GM12878 (cell line): Measurements from ENCODE around the gene PLA2G6. TPM values are rescaled to one million over a fixed set of nuclear protein-coding genes. Genes with fewer than 3 reads are reported as not detected.

ENCODE experiments used
- CHD2 ChIP-seq: IDR thresholded peaks from 2 replicates; pipeline ENCODE4 v1.6.1; 2011; ENCODE audit warnings: low read depth, low read length, improper control_type of control experiment, borderline replicate concordance
- CREM ChIP-seq: IDR thresholded peaks from 2 replicates; pipeline ENCODE4 v1.6.1; 2014; ENCODE audit warnings: antibody characterized with exemption, low read depth
- PML ChIP-seq: IDR thresholded peaks from 2 replicates; pipeline ENCODE4 v1.6.1; 2012; ENCODE audit warnings: low read length, inconsistent platforms
- RAD51 ChIP-seq: fragments of 450-650 bp; IDR thresholded peaks from 2 replicates; pipeline ENCODE4 v1.6.1; 2016; ENCODE audit warnings: moderate library complexity, mild to moderate bottlenecking, inconsistent platforms
- SREBF2 ChIP-seq: IDR thresholded peaks from 2 replicates; pipeline ENCODE4 v1.6.1; 2012; ENCODE audit warnings: mild to moderate bottlenecking, low read length
- SUPT20H ChIP-seq: IDR thresholded peaks from 2 replicates; pipeline ENCODE4 v1.6.1; 2011; ENCODE audit warnings: low read depth, mild to moderate bottlenecking, low read length, moderate library complexity, borderline replicate concordance; ENCODE audit not compliant: control insufficient read depth
- SUZ12 ChIP-seq: fragments of 200-600 bp; sonication (generic); IDR thresholded peaks from one replicate; pipeline ENCODE4 v1.6.1; 2018; ENCODE audit warnings: antibody characterized with exemption, mild to moderate bottlenecking; ENCODE audit not compliant: unreplicated experiment
- YY1 ChIP-seq: IDR thresholded peaks from 2 replicates; pipeline ENCODE4 v1.6.1; 2011; ENCODE audit warnings: low read depth, mild to moderate bottlenecking, low read length
- polyA plus RNA-seq, 11 experiments: library from polyadenylated mRNA; depleted of rRNA in 4 of 11; unstranded in 6 of 11; stranded (reverse) in 5 of 11; fragments of >200 nt; fragmentation: Nextera tagmentation in 4 of 11; fragmentation: Illumina TruSeq in 1 of 11; extraction: Ambion mirVana in 4 of 11; extraction: Trizol in 1 of 11; gene quantifications; 1 replicate in 1 of 11; 2 replicates in 10 of 11; pipeline versions ENCODE4 v1.2.1 to v1.2.3, GENCODE V29; 2011 to 2016; ENCODE audit warnings: inconsistent platforms in 2 of 11, missing spikeins in 2 of 11, low read depth in 1 of 11
- total RNA-seq, 4 experiments: library from RNA; depleted of rRNA in 3 of 4; stranded (reverse); fragments of >200 nt in 3 of 4; fragmentation: Illumina TruSeq in 1 of 4; extraction: Trizol in 1 of 4; gene quantifications; 2 replicates each; pipeline versions ENCODE4 v1.2.1 to v1.2.3, GENCODE V29; 2013 to 2021
- TF ChIP-seq, protein P1 (sequence below): fragments of 450-650 bp; IDR thresholded peaks from 2 replicates; pipeline ENCODE4 v1.6.1; 2016; ENCODE audit warnings: mild to moderate bottlenecking, moderate library complexity, borderline replicate concordance
- TF ChIP-seq, protein P2 (sequence below): fragments of 450-650 bp; IDR thresholded peaks from 2 replicates; pipeline ENCODE4 v1.6.1; 2014; ENCODE audit warnings: mild to moderate bottlenecking
- TF ChIP-seq, protein P3 (sequence below): fragments of 450-650 bp; IDR thresholded peaks from 2 replicates; pipeline ENCODE4 v1.6.1; 2017; ENCODE audit warnings: mild to moderate bottlenecking
- TF ChIP-seq, protein P4 (sequence below), 3 experiments: IDR thresholded peaks in 2 of 3; conservative IDR thresholded peaks in 1 of 3; 2 replicates each; pipeline ENCODE4 v1.5.1; 2011; ENCODE audit warnings: low read depth in 3 of 3, low read length in 3 of 3, mild to moderate bottlenecking in 3 of 3, control low read depth in 2 of 3, moderate library complexity in 2 of 3, inconsistent platforms in 1 of 3, mixed read lengths in 1 of 3; ENCODE audit not compliant: control insufficient read depth in 2 of 3, insufficient read depth in 1 of 3; ENCODE audit errors: extremely low read depth in 1 of 3
- TF ChIP-seq, protein P5 (sequence below): fragments of 450-650 bp; IDR thresholded peaks from 2 replicates; pipeline ENCODE4 v1.6.1; 2016; ENCODE audit warnings: mild to moderate bottlenecking
- TF ChIP-seq, protein P6 (sequence below): IDR thresholded peaks from 2 replicates; pipeline ENCODE4 v1.6.1; 2011; ENCODE audit warnings: borderline replicate concordance, low read depth, mild to moderate bottlenecking, moderate library complexity, mixed read lengths, low read length; ENCODE audit not compliant: insufficient read depth; ENCODE audit errors: extremely low read length

The PLA2G6 gene
- total and polyA plus RNA-seq, 10 of the 15 experiments (the other 5 are each of a cell fraction or from before 2014, with no cell fraction given) = 0.15 to 42.2 (median 15.8) TPM

DNA sequence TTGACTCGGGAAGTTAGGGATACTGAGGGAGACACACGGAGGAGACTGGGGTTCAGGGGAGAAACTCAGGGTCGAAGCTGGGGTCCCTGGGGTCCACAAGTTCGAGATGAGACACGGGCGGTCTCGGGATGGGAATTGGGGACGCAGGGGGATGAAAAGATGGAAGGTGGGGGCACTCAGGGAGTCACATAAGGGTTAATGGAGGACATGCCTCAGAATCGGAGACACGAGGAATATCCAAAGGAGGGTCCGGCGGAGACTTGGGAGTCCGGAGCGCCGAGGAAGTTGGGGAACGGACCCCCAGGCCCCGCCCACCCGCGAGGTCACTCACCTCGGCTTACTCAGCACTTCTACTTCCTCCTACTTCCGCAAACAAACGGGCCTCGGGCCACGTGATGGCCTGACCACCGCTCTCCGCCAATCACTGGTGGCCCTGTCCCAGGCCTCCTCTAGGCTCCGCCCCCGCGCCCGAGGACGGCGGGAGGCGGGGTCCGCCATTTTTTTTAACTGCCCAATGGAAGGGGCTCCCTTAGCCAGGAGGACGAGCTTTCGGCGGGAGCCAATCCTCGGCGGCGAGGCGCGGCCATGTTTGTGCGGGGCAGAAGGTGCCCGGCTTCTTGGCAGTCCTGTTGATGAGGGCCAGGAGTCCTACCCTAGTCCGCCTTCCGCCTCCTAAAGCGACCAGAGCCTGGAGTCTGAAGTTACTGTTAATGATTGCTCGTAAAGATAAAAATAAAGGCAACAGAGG lies at the start of gene PLA2G6 (continued):
- TF ChIP-seq, protein P1, sequence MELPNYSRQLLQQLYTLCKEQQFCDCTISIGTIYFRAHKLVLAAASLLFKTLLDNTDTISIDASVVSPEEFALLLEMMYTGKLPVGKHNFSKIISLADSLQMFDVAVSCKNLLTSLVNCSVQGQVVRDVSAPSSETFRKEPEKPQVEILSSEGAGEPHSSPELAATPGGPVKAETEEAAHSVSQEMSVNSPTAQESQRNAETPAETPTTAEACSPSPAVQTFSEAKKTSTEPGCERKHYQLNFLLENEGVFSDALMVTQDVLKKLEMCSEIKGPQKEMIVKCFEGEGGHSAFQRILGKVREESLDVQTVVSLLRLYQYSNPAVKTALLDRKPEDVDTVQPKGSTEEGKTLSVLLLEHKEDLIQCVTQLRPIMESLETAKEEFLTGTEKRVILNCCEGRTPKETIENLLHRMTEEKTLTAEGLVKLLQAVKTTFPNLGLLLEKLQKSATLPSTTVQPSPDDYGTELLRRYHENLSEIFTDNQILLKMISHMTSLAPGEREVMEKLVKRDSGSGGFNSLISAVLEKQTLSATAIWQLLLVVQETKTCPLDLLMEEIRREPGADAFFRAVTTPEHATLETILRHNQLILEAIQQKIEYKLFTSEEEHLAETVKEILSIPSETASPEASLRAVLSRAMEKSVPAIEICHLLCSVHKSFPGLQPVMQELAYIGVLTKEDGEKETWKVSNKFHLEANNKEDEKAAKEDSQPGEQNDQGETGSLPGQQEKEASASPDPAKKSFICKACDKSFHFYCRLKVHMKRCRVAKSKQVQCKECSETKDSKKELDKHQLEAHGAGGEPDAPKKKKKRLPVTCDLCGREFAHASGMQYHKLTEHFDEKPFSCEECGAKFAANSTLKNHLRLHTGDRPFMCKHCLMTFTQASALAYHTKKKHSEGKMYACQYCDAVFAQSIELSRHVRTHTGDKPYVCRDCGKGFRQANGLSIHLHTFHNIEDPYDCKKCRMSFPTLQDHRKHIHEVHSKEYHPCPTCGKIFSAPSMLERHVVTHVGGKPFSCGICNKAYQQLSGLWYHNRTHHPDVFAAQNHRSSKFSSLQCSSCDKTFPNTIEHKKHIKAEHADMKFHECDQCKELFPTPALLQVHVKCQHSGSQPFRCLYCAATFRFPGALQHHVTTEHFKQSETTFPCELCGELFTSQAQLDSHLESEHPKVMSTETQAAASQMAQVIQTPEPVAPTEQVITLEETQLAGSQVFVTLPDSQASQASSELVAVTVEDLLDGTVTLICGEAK = peak; percentile 15; the same call in 1 of the 2 replicates
- TF ChIP-seq PML (no peak), YY1 (peak; percentile 100), RAD51 (peak; percentile 95), SREBF2 (peak; percentile 67; the same call in 1 of the 2 replicates), CREM (0 out of 2 replicates have a peak, but pooled peaks have one; percentile 17), CHD2 (peak; percentile 49; the same call in 1 of the 2 replicates), SUPT20H (no peak), SUZ12 (no peak)
- TF ChIP-seq, protein P2, sequence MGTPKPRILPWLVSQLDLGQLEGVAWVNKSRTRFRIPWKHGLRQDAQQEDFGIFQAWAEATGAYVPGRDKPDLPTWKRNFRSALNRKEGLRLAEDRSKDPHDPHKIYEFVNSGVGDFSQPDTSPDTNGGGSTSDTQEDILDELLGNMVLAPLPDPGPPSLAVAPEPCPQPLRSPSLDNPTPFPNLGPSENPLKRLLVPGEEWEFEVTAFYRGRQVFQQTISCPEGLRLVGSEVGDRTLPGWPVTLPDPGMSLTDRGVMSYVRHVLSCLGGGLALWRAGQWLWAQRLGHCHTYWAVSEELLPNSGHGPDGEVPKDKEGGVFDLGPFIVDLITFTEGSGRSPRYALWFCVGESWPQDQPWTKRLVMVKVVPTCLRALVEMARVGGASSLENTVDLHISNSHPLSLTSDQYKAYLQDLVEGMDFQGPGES = peak; percentile 54; the same call in 1 of the 2 replicates
- TF ChIP-seq, protein P3, sequence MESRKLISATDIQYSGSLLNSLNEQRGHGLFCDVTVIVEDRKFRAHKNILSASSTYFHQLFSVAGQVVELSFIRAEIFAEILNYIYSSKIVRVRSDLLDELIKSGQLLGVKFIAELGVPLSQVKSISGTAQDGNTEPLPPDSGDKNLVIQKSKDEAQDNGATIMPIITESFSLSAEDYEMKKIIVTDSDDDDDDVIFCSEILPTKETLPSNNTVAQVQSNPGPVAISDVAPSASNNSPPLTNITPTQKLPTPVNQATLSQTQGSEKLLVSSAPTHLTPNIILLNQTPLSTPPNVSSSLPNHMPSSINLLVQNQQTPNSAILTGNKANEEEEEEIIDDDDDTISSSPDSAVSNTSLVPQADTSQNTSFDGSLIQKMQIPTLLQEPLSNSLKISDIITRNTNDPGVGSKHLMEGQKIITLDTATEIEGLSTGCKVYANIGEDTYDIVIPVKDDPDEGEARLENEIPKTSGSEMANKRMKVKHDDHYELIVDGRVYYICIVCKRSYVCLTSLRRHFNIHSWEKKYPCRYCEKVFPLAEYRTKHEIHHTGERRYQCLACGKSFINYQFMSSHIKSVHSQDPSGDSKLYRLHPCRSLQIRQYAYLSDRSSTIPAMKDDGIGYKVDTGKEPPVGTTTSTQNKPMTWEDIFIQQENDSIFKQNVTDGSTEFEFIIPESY = no peak
- TF ChIP-seq, protein P4, sequence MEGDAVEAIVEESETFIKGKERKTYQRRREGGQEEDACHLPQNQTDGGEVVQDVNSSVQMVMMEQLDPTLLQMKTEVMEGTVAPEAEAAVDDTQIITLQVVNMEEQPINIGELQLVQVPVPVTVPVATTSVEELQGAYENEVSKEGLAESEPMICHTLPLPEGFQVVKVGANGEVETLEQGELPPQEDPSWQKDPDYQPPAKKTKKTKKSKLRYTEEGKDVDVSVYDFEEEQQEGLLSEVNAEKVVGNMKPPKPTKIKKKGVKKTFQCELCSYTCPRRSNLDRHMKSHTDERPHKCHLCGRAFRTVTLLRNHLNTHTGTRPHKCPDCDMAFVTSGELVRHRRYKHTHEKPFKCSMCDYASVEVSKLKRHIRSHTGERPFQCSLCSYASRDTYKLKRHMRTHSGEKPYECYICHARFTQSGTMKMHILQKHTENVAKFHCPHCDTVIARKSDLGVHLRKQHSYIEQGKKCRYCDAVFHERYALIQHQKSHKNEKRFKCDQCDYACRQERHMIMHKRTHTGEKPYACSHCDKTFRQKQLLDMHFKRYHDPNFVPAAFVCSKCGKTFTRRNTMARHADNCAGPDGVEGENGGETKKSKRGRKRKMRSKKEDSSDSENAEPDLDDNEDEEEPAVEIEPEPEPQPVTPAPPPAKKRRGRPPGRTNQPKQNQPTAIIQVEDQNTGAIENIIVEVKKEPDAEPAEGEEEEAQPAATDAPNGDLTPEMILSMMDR (IDR thresholded peaks at IDR 0.05 in 2 of 3, conservative IDR thresholded peaks at IDR 0.05 in 1 of 3; ENCODE audit: control insufficient read depth in 2 of 3, extremely low read depth in 1 of 3, insufficient read depth in 1 of 3, low read depth in 3 of 3, low read length in 3 of 3) = no peak
- TF ChIP-seq, protein P5, sequence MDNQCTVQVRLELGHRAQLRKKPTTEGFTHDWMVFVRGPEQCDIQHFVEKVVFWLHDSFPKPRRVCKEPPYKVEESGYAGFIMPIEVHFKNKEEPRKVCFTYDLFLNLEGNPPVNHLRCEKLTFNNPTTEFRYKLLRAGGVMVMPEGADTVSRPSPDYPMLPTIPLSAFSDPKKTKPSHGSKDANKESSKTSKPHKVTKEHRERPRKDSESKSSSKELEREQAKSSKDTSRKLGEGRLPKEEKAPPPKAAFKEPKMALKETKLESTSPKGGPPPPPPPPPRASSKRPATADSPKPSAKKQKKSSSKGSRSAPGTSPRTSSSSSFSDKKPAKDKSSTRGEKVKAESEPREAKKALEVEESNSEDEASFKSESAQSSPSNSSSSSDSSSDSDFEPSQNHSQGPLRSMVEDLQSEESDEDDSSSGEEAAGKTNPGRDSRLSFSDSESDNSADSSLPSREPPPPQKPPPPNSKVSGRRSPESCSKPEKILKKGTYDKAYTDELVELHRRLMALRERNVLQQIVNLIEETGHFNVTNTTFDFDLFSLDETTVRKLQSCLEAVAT = peak; percentile 14; the same call in 1 of the 2 replicates
- TF ChIP-seq, protein P6, sequence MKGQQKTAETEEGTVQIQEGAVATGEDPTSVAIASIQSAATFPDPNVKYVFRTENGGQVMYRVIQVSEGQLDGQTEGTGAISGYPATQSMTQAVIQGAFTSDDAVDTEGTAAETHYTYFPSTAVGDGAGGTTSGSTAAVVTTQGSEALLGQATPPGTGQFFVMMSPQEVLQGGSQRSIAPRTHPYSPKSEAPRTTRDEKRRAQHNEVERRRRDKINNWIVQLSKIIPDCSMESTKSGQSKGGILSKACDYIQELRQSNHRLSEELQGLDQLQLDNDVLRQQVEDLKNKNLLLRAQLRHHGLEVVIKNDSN = peak; percentile 95
